ENCODE measurements around the gene TOLLIP.
A peak's percentile ranks its signal among the peaks of the same experiment; 100 is the strongest.
"Not testable (repeated sequence)": the region's sequence is repeated elsewhere in the genome, so short reads cannot be mapped to it uniquely, and the experiment has no call there.

Gene TOLLIP

GRCh38 chr11:1260620-1261019 is 48.8 kb downstream of the TOLLIP start:
- DNase-seq = no peak

- peak; percentile 16 for DNase-seq
Observed at GRCh38 chr11:1260023-1260501, 49.4 kb downstream of the TOLLIP start.

GRCh38 chr11:1259561-1259960 is 49.9 kb downstream of the TOLLIP start:
- DNase-seq = no peak

DNA sequence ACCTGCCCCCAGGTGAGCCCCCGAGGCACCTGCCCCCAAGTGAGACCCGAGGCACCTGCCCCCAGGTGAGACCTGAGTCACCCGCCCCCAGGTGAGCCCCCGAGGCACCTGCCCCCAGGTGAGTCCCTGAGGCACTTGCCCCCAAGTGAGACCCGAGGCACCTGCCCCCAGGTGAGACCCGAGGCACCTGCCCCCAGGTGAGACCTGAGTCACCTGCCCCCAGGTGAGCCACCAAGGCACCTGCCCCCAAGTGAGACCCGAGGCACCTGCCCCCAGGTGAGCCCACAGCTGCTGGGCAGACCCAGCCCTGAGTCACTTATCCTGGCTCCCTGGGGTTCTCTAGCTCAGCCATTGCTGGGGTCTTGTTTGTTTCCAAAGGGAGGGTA is 50.4 kb downstream of the TOLLIP start:
- DNase-seq = no peak

- DNase-seq = no peak
Observed at GRCh38 chr11:1258401-1259075, 50.9 kb downstream of the TOLLIP start.

- no peak for DNase-seq
Observed at GRCh38 chr11:1257916-1258315, 51.5 kb downstream of the TOLLIP start.

GRCh38 chr11:1257366-1257765 is 52.1 kb downstream of the TOLLIP start:
- no peak for DNase-seq

DNA sequence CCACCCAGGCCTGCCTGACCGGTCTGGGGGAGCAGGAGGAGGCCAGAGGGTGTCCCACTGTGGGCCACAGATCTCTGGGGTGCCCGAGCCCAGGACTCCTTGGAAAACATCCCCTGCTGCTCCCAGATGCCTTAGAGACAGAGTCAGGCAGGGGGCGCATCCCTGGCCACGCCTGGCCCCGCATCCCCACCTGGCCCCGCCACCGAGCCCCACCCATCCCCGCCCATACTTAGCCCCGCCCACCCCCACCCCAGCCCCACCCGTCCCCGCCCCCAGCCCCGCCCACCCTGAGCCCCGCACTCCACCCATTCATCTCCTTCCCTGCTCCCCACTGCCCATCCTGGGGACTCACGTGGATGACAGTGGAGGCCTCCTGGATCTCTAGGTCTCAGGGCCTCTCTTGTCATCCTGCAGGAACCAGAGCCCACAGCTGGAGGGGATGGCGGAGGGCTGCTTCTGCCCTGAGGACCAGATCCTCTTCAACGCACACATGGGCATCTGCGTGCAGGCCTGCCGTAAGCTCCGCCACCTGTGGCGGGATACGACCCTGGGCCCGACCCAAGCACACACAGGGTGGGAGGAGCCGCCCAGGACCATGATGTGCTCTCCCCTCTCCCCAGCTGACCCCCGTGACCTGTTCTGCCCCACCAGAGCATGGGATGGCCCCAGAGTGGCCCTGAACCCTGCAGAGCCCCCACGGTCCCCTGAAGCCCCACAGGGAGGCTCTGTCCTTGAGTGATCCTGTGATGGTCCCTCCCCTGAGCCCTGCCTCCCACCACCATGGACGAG is 53.0 kb downstream of the TOLLIP start:
- DNase-seq = no peak

- no peak for DNase-seq
Observed at GRCh38 chr11:1255151-1255550, 54.3 kb downstream of the TOLLIP start.

DNA sequence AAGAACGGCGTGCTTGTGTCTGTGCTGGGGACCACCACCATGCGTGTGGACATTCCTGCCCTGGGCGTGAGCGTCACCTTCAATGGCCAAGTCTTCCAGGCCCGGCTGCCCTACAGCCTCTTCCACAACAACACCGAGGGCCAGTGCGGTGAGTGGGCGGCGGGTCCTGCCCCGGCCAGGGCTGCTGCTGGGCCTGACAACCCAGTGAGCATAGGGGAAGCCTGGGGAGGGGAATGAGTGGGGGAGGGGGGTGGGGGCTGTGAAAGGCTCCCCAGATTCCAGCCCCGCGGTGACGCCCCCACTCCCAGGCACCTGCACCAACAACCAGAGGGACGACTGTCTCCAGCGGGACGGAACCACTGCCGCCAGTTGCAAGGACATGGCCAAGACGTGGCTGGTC is 54.7 kb downstream of the TOLLIP start:
- DNase-seq = no peak

GRCh38 chr11:1254086-1254648 is 55.3 kb downstream of the TOLLIP start:
- no peak for DNase-seq

DNA sequence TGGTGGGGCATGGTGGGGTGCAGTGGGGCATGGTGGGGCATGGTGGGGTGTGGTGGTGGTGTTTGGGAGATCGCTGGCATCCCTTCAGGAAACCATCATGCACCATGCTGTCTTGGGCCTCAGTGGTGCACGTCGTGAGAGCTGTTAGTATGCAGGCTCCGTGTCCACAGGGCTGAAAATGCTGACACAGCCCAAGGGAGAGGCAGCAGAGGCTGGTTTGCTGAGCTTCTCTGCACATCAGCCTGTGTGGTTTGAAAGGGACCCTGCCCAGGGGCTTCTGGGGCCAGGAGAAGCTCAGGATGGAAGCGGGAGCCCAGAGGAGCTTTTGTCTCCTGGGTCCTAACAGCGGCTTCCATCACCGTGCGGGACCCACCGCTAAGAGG is 56.3 kb downstream of the TOLLIP start:
- no peak for DNase-seq

DNA sequence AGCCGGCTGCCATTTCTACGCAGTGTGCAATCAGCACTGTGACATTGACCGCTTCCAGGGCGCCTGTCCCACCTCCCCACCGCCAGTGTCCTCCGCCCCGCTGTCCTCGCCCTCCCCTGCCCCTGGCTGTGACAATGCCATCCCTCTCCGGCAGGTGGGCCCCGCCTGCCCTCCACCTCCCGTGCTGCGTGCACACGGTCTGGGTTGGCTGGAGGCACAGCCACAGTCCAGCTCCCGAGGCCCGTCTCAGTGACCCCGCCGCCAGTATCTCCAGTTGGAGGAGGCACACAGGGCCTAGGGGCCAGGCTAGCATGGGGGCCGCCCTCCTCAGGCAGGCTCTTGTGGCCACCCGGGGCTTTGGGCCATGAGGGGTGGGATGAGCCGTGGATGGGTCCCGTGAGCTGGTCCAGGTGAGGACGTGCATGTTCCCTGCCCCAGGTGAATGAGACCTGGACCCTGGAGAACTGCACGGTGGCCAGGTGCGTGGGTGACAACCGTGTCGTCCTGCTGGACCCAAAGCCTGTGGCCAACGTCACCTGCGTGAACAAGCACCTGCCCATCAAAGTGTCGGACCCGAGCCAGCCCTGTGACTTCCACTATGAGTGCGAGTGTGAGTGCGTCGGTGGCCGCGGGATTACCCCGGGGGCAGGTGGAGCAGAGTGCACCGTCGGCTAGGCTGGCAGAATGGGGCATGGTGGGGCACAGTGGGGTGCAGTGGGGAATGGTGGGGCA is 56.9 kb downstream of the TOLLIP start:
- DNase-seq = no peak

DNA sequence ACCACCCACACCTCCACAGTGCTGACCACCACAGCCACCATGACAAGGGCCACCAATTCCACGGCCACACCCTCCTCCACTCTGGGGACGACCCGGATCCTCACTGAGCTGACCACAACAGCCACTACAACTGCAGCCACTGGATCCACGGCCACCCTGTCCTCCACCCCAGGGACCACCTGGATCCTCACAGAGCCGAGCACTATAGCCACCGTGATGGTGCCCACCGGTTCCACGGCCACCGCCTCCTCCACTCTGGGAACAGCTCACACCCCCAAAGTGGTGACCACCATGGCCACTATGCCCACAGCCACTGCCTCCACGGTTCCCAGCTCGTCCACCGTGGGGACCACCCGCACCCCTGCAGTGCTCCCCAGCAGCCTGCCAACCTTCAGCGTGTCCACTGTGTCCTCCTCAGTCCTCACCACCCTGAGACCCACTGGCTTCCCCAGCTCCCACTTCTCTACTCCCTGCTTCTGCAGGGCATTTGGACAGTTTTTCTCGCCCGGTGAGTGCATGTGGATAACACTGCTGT is 58.1 kb downstream of the TOLLIP start:
- DNase-seq = no peak

DNA sequence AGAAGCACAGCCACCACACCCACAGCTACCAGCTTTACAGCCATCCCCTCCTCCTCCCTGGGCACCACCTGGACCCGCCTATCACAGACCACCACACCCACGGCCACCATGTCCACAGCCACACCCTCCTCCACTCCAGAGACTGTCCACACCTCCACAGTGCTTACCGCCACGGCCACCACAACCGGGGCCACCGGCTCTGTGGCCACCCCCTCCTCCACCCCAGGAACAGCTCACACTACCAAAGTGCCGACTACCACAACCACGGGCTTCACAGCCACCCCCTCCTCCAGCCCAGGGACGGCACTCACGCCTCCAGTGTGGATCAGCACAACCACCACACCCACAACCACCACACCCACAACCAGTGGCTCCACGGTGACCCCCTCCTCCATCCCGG is 59.0 kb downstream of the TOLLIP start:
- DNase-seq = not testable (repeated sequence)

DNA sequence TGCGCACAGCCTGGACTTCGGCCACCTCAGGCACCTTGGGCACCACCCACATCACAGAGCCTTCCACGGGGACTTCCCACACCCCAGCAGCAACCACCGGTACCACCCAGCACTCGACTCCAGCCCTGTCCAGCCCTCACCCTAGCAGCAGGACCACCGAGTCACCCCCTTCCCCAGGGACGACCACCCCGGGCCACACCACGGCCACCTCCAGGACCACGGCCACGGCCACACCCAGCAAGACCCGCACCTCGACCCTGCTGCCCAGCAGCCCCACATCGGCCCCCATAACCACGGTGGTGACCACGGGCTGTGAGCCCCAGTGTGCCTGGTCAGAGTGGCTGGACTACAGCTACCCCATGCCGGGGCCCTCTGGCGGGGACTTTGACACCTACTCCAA is 60.5 kb downstream of the TOLLIP start:
- DNase-seq = not testable (repeated sequence)

GRCh38 chr11:1247026-1247425 is 62.4 kb downstream of the TOLLIP start:
- not testable (repeated sequence) for DNase-seq

- not testable (repeated sequence) for DNase-seq
Observed at GRCh38 chr11:1246301-1246700, 63.1 kb downstream of the TOLLIP start.

DNA sequence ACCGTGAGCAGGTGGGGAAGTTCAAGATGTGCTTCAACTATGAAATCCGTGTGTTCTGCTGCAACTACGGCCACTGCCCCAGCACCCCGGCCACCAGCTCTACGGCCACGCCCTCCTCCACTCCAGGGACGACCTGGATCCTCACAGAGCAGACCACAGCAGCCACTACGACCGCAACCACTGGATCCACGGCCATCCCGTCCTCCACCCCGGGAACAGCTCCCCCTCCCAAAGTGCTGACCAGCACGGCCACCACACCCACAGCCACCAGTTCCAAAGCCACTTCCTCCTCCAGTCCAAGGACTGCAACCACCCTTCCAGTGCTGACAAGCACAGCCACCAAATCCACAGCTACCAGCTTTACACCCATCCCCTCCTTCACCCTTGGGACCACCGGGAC is 63.7 kb downstream of the TOLLIP start:
- DNase-seq = not testable (repeated sequence)

- not testable (repeated sequence) for DNase-seq
Observed at GRCh38 chr11:1244557-1244956, 64.9 kb downstream of the TOLLIP start.

DNA sequence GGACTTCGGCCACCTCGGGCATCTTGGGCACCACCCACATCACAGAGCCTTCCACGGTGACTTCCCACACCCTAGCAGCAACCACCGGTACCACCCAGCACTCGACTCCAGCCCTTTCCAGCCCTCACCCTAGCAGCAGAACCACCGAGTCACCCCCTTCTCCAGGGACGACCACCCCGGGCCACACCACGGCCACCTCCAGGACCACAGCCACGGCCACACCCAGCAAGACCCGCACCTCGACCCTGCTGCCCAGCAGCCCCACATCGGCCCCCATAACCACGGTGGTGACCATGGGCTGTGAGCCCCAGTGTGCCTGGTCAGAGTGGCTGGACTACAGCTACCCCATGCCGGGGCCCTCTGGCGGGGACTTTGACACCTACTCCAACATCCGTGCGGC is 65.9 kb downstream of the TOLLIP start:
- DNase-seq = not testable (repeated sequence)

- not testable (repeated sequence) for DNase-seq
Observed at GRCh38 chr11:1242751-1243150, 66.7 kb downstream of the TOLLIP start.

- DNase-seq = no peak
Observed at GRCh38 chr11:1242289-1242688, 67.1 kb downstream of the TOLLIP start.
